Activated CD4-positive, alpha-beta T cell treated with anti-CD3 and anti-CD28 coated beads, Interleukin-2, amount 10 ng/mL, durations not matched to agents 24 days and 14 days (primary cell): Measurements from ENCODE around the gene TPTE2. TPM values are rescaled to one million over a fixed set of nuclear protein-coding genes. Genes with fewer than 3 reads are reported as not detected.
"Not testable (repeated sequence)": the region's sequence is repeated elsewhere in the genome, so short reads cannot be mapped to it uniquely, and the experiment has no call there.

ENCODE experiments used
- DNase-seq: peaks from one replicate; pipeline ENCODE4 v3.0.0; 2022
- H3K27ac Mint-ChIP-seq: one replicate; pipeline ENCODE4 v1.8.0; 2022; ENCODE audit warnings: mild to moderate bottlenecking, mixed read lengths
- H3K27me3 Mint-ChIP-seq: one replicate; pipeline ENCODE4 v1.8.0; 2022; ENCODE audit warnings: mixed read lengths
- H3K36me3 Mint-ChIP-seq: one replicate; pipeline ENCODE4 v1.8.0; 2022; ENCODE audit warnings: low read depth, mild to moderate bottlenecking, mixed read lengths
- H3K4me1 Mint-ChIP-seq: one replicate; pipeline ENCODE4 v1.8.0; 2021; ENCODE audit warnings: mixed read lengths
- H3K4me3 Mint-ChIP-seq: one replicate; pipeline ENCODE4 v1.8.0; 2022; ENCODE audit warnings: mild to moderate bottlenecking, moderate library complexity, mixed read lengths
- H3K9me3 Mint-ChIP-seq: one replicate; pipeline ENCODE4 v1.8.0; 2021; ENCODE audit warnings: mixed read lengths
- intact Hi-C: fragments of 100-400 bp; cut with micrococcal nuclease; formaldehyde crosslinking; loops from one replicate; pipeline ENCODE4 v1.15.1; 2023
- total RNA-seq: library from RNA; stranded (reverse); gene quantifications from 2 replicates; pipeline ENCODE4 v1.2.3, GENCODE V29; 2022

TPTE2 gene
- total RNA-seq, 1 donor from 2014 or later: not detected

DNA sequence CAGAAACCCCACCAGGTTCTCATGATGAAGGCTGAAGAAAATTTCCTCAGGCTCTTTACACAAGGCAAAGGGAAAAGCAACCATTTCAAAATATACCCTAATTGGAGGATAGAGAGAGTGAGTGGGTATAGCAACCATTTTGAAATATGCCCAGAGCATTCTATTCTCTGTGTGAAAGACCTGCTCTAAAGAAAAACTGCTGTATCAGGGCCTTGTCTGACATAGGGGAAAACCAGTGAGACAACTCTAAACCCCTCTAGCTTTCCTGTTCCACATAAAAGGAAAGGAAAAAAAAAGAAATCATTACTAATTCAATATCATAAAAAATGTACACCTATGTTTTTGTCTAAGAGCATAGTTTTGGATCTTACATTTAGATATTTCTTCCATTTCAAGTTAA is 42.3 kb downstream of the TPTE2 start:
- DNase-seq: no peak
- Mint-ChIP-seq H3K27ac (no peak overlapping the region), H3K27me3 (peaks cover 6% of the 10 kb centered on the region), H3K4me3 (no peak overlapping the region), H3K36me3 (no peaks in the 10 kb centered on the region), H3K4me1 (peaks cover 3% of the 10 kb centered on the region), H3K9me3 (no peaks in the 10 kb centered on the region)
- intact Hi-C loops: no loop called here

GRCh38 chr13:19507623-19508022 is 53.7 kb downstream of the TPTE2 start:
- H3K27ac Mint-ChIP-seq, H3K9me3 Mint-ChIP-seq, intact Hi-C loops, H3K4me1 Mint-ChIP-seq, H3K36me3 Mint-ChIP-seq, H3K4me3 Mint-ChIP-seq, H3K27me3 Mint-ChIP-seq, DNase-seq: not testable (repeated sequence)

- intact Hi-C loops, H3K27me3 Mint-ChIP-seq, H3K4me3 Mint-ChIP-seq, DNase-seq, H3K4me1 Mint-ChIP-seq, H3K36me3 Mint-ChIP-seq, H3K27ac Mint-ChIP-seq, H3K9me3 Mint-ChIP-seq: not testable (repeated sequence)
Measured at GRCh38 chr13:19460126-19460525, 101.2 kb downstream of the TPTE2 start.

- H3K4me1 Mint-ChIP-seq, H3K9me3 Mint-ChIP-seq, H3K27ac Mint-ChIP-seq, intact Hi-C loops, H3K4me3 Mint-ChIP-seq, H3K27me3 Mint-ChIP-seq, H3K36me3 Mint-ChIP-seq: not testable (repeated sequence)
- peak; percentile 64 for DNase-seq
Measured at GRCh38 chr13:19439056-19439686, 122.2 kb downstream of the TPTE2 start.

- H3K36me3 Mint-ChIP-seq, intact Hi-C loops, H3K27ac Mint-ChIP-seq, H3K27me3 Mint-ChIP-seq, H3K4me1 Mint-ChIP-seq, H3K9me3 Mint-ChIP-seq, DNase-seq, H3K4me3 Mint-ChIP-seq: not testable (repeated sequence)
Measured at GRCh38 chr13:19437780-19438179, 123.6 kb downstream of the TPTE2 start.

DNA sequence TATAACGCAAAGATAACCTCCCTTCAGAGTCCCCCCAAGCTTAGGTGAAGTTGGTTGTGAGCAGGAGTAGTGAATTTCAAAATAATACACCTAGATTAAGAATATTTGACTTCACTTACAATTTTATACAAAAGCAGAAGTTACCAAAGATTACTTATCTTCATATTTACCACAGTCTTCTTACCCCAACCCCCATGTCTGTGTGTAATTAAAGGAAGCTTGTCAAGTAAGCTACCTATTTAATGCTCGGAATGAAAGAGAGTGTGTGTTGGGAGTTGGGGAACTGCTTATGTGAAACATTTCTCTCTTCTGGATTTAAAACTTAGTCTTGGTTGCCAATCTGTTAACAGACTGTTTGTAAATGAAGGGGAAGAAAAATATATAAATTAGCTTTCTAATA is 139.1 kb downstream of the TPTE2 start:
- H3K4me3 Mint-ChIP-seq, intact Hi-C loops, H3K9me3 Mint-ChIP-seq, H3K4me1 Mint-ChIP-seq, H3K27ac Mint-ChIP-seq, H3K36me3 Mint-ChIP-seq, H3K27me3 Mint-ChIP-seq, DNase-seq: not testable (repeated sequence)

DNA sequence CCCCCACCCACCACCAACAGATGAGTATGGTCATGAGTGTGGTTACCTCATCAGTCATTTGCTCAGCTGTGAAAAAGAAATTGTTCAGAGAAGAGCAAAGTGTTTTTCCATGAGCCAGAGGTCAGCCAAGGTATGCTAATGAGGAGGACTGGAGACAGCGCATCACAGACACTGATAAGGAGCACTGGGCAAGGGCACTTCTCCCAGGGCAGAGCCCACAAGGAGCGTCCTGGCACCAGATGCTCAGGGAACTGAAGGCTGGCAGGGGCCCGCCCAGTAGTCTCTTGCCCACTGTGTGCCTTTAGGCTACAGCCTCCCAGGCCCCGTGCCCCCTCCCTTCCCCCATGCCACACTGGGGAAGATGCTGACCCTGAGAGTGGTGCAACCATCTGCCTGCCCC is 148.8 kb downstream of the TPTE2 start:
- H3K27ac Mint-ChIP-seq, intact Hi-C loops, H3K4me3 Mint-ChIP-seq, H3K36me3 Mint-ChIP-seq, H3K27me3 Mint-ChIP-seq, H3K4me1 Mint-ChIP-seq, DNase-seq: not testable (repeated sequence)
- peaks cover 21% of the 10 kb centered on the region for H3K9me3 Mint-ChIP-seq

DNA sequence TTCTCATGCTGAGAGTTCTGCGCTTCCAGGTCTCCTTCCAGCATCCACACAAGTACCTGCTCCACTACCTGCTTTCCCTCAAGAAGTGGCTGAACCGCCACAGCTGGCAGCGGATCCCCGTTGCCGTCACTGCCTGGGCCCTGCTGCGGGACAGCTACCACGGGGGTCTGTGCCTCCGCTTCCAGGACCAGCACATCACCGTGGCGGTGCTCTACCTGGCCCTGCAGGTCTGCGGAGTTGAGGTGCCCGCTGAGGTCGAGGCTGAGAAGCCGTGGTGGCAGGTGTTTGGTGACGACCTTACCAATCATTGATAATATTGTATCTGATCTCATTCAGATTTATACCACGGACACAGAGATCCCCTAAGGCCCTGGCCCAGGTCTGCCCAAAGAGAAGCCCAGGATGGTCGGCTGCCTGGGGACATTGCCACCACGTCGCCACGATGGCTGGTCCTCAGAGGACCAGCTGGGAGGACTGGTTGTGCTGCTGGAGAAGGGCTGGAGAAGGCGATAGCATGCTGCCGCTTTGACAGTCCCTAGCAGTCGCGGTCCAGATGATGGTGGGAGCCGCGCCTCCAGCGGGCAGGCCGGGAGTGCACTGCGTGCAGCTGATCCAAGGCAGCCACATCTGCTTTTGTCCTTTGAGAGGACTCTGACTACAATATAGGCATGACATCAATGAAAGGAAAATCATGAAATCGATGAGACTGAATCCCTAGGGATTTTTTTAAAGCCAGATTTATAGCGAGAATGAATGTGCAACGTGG is 178.4 kb downstream of the TPTE2 start:
- DNase-seq, intact Hi-C loops, H3K27me3 Mint-ChIP-seq, H3K27ac Mint-ChIP-seq, H3K4me3 Mint-ChIP-seq, H3K36me3 Mint-ChIP-seq, H3K9me3 Mint-ChIP-seq, H3K4me1 Mint-ChIP-seq: not testable (repeated sequence)

- intact Hi-C loops: no loop called here
- Mint-ChIP-seq H3K36me3 (no peaks in the 10 kb centered on the region), H3K27ac (no peak overlapping the region), H3K9me3 (no peaks in the 10 kb centered on the region), H3K4me3 (no peak overlapping the region), H3K4me1 (no peaks in the 10 kb centered on the region), H3K27me3 (no peaks in the 10 kb centered on the region)
- DNase-seq: no peak
Measured at GRCh38 chr13:19382111-19382510, 179.2 kb downstream of the TPTE2 start.

Other genes with a start within 250 kb of the TPTE2 start
- gene MPHOSPH8, start 72.1 kb upstream of the TPTE2 start, total RNA-seq: 40.3 and 41.1 TPM in 2 replicates
- 71.8 and 73.3 TPM in 2 replicates for gene PSPC1, start 221.4 kb upstream of the TPTE2 start, total RNA-seq